Keratinocyte (primary cell): Measurements from ENCODE around the gene RBP4.

Experiments used
- EZH2 ChIP-seq: IDR thresholded peaks from one replicate; pipeline ENCODE4 v1.6.1; 2012; ENCODE audit warnings: inconsistent platforms, mild to moderate bottlenecking, low read length, moderate library complexity
- TF ChIP-seq, protein P1 (sequence below), 3 experiments: IDR thresholded peaks in 1 of 3; conservative IDR thresholded peaks in 1 of 3; optimal IDR thresholded peaks in 1 of 3; 2 replicates in 2 of 3; 3 replicates in 1 of 3; pipeline versions ENCODE3 to v1.5.1; 2011; ENCODE audit warnings: low read length in 3 of 3, mild to moderate bottlenecking in 3 of 3, moderate library complexity in 2 of 3, control low read depth in 1 of 3, inconsistent platforms in 1 of 3; ENCODE audit not compliant: insufficient read depth in 2 of 3; ENCODE audit errors: extremely low read depth in 1 of 3

DNA sequence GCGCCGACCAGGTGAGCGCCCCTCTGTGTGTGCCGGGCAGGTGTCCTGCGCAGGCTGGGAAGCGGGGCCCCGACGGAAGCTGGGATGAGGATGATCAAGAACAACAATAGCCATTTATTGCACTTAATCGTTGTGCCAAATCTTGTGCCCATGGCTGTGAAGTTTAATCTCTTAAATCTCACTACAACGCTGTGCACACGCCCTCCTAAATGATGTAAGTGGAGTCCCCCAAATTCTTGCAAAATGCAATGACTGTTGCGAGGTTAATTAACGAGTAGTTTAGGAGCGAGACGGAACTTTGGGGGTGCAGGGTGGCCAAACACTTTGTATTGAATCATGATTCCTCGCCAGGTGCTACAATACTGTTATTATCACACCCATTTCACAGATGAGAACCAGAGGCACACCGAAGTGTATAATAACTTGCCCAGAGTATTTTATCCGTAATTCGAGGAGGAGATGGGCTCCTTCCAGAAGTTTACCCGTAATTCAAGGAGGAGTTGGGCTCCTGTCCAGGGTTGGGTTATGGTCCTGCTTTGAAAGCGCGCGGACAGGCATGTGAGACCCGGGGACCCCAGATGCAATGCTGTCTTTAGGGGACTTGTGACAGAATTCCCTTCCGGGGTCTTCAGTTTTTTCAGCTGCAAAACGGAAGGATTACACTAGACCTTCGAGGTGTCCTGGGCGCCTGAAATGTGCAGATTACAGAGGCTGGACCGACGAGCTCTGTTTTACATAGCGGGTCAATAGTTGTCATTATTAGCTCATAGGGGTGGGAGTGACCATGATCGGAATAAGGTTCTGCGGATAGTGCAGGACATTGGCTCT lies 33.5 kb downstream of the RBP4 start:
- TF ChIP-seq, protein P1, sequence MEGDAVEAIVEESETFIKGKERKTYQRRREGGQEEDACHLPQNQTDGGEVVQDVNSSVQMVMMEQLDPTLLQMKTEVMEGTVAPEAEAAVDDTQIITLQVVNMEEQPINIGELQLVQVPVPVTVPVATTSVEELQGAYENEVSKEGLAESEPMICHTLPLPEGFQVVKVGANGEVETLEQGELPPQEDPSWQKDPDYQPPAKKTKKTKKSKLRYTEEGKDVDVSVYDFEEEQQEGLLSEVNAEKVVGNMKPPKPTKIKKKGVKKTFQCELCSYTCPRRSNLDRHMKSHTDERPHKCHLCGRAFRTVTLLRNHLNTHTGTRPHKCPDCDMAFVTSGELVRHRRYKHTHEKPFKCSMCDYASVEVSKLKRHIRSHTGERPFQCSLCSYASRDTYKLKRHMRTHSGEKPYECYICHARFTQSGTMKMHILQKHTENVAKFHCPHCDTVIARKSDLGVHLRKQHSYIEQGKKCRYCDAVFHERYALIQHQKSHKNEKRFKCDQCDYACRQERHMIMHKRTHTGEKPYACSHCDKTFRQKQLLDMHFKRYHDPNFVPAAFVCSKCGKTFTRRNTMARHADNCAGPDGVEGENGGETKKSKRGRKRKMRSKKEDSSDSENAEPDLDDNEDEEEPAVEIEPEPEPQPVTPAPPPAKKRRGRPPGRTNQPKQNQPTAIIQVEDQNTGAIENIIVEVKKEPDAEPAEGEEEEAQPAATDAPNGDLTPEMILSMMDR (optimal IDR thresholded peaks at IDR 0.05 in 1 of 3, IDR thresholded peaks at IDR 0.05 in 1 of 3, conservative IDR thresholded peaks at IDR 0.05 in 1 of 3; ENCODE audit: extremely low read depth in 1 of 3, insufficient read depth in 2 of 3, low read length in 3 of 3) = no peak
- no peak for TF ChIP-seq EZH2
